NCI-H345 treated with DMSO at 0.1 percent for 48 hours (cell line): ENCODE data around the gene TTC12.

Source experiments
- DNase-seq: peaks from one replicate; lab custom pipeline; 2025; ENCODE audit not compliant: unreplicated experiment; lab: John Stamatoyannopoulos, UW

TTC12 gene

DNA sequence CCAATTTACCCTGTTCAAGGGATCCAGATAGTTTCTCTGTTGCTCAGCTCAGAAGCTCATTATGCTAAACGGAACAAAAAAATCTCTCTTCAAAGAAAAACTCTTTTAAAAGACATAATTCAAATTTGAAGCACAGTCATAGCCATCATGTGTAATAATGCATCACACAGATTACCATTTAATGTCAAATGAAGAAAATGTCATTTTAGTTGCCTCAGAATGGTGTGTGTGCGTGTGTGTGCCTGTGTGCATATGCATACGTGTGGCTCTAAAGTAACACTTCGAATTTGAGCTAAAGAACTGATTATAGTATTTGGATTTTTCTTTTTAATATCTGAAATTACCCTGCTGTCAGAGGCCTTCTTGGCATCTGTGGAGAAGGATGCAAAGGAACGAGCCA, 9.9 kb downstream of the TTC12 start:
- no peak for DNase-seq

DNA sequence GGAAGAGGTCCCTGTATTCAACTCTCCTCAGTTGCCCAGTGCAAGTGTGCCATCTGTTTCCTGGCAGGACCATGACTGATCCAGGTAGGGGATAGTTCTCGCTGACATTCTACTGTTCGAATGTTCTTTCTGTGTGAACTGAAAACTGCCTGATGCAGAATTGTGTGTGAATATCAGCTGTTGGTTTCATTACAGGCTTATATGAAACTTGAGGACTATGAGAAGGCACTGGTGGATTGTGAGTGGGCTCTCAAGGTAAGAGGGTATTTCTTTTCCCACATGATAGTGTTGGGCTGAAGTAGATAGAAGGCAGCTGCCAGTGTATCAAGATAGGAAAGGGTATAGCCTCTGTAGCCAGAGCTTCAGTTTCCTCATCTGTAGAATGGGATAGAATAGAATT, 15.3 kb downstream of the TTC12 start:
- no peak for DNase-seq

GRCh38 chr11:113331441-113331840, 17.1 kb downstream of the TTC12 start:
- no peak for DNase-seq

GRCh38 chr11:113332023-113332422, 17.6 kb downstream of the TTC12 start:
- DNase-seq = no peak

- no peak for DNase-seq
These were observed 18.4 kb downstream of the TTC12 start for GRCh38 chr11:113332638-113333329.

- no peak for DNase-seq
These were observed 19.8 kb downstream of the TTC12 start for GRCh38 chr11:113334183-113334582.

DNA sequence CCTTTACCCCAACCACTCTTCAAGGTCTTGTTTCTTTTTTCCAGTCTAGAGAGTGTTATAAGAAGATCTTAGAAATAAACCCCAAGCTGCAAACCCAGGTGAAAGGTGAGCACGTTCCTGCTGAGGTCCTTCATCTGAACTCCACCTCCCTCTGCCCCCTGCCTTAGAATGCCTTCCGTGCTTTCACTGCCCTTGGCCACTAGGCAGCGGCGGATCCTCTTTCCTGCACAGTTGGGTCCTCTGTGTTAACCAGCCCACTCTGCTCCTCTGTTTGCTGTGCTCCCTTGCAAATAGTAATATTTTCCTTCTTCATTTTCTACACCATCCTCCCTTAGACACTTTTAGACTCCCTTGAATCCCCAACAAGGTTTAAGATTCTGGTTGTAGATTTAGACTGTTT, 24.3 kb downstream of the TTC12 start:
- DNase-seq = no peak

DNA sequence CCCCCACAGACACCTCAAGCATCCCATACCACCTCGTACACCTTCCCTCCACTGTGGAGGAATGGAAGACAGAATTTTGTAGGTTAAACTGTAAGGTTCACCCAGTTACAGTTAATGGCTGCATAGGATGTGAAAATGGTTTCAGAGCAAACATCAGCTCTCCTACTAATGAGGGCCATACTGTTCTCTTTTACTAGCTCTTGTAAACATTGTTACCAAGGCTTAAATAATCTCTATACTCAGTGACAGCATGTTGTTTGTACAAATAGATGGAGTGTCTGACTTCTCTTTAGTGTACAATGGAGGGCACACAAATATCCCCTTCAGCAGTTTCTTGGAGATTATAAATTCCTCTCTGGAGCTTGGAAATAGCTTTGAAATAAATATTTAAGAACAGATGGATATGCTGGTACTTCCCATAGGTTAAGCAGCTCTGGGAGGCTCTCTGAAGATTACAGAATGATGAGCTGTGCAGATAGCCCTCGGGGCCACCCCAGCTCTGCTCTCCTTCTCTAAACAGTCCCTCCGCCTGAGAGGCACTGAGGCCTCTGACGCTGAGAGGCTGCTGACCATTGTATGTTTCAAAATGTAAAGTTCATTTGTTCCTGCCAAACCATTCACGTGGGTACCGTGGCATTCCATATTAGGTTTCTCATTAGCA, 25.7 kb downstream of the TTC12 start:
- peak; percentile 26 for DNase-seq

DNA sequence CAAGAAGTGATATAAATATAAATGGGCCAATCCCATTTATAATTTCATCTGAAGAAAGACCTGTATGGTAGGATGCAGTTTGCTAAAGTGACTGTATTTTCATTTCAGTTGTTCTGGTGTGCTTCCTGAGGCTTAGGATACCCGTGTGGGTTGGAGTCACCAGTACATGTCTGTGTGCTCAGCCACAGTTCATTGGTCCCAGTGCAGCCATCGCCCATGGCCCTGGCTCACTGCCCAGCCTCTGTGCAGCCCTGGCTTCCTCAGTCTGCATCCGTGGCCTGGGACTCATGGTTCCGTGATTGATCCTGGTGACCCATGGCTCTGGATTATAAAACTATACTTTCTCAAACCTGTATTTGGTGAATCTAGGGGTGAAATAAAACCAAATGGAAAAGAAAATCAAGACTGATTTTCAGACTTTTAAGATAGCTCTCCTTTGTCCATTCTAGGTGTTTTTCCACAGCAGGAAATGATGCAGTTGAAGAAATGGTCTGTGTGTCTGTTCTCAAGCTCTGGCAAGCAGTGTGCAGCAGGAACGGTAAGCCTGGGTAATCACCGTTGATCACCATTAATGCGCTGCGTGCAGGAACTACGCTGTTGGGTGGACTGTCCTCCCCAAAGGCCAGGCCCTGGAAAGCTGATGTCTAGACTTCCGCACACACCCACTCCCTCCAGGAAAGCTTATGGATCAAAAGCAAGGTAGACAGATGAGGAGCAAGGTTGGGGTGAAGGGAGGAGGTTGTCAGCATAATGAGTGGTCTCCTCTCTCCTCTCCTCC, 27.2 kb downstream of the TTC12 start:
- DNase-seq = no peak

GRCh38 chr11:113345978-113346377, 31.6 kb downstream of the TTC12 start:
- no peak for DNase-seq

- no peak for DNase-seq
These were observed 35.1 kb downstream of the TTC12 start for GRCh38 chr11:113349528-113349927.

GRCh38 chr11:113350336-113351067, 36.1 kb downstream of the TTC12 start:
- DNase-seq = peak; percentile 57

GRCh38 chr11:113351068-113351450, 36.7 kb downstream of the TTC12 start:
- DNase-seq = peak; percentile 66

DNA sequence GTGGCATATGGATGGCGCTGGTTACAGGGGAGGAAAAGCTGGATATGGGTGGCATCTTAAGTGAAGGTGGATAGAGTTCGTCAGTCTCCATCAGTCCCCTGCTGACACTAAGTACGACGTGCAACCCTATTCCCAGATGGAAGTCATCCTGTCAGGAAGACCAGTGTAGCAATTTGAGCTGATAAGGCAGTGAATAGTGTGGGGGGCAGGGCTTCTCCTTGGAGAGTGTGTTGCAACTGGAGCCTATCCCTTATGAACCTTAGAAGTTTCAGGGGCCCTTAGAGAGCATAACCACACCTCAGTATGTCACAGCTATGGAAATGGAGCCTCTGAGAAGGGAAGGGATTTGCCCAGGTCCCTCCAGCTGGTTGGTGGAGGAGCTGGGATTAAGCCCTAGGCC, 37.1 kb downstream of the TTC12 start:
- no peak for DNase-seq

DNA sequence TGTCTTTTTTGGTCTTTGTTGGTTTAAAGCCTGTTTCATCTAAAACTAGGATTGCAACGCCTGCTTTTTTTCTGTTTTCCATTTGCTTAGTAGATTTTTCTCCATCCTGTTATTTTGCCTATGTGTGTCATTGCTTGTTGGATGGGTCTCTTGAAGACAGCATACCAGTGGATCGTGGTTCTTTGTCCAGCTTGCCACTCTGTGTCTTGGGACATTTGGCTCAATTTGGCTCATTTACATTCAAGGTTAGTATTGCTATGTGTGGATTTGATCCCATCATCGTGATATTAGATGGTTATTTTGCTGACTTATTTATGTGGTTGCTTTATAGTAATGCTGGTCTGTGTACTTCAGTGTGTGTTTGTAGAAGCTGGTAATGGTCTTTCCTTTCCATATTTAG, 41.8 kb downstream of the TTC12 start:
- no peak for DNase-seq

GRCh38 chr11:113363406-113363805, 49.0 kb downstream of the TTC12 start:
- no peak for DNase-seq

DNA sequence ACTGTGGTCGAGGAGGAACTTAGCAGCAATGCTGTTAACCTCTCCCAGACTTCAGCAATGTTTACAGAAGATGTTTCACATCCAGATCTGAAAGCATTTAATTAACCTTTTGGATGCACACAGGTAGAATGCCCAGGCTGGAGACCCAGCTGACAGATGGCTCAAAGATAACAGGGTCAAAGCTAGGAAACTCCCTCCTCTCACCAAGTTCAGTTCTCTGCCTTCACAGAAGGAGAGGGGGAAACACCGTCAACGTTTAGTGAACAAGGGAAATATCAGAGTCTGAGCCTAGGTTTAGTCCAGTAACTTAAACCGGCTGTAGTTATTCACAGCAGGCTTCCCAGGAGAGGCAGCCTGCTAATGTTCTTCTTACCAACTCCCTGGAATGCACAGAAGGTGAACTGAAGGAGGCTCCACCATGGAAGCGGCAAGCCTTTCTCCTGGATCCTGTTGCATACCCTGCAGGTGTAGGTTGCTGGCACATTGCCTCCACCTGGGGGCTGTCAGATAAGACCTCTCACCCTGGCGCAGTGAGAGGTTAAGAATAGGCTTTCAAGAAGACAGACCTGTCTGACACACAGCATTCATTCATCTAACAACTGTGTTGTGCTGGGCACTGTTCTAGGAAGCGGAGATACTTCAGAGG, 49.7 kb downstream of the TTC12 start:
- no peak for DNase-seq

DNA sequence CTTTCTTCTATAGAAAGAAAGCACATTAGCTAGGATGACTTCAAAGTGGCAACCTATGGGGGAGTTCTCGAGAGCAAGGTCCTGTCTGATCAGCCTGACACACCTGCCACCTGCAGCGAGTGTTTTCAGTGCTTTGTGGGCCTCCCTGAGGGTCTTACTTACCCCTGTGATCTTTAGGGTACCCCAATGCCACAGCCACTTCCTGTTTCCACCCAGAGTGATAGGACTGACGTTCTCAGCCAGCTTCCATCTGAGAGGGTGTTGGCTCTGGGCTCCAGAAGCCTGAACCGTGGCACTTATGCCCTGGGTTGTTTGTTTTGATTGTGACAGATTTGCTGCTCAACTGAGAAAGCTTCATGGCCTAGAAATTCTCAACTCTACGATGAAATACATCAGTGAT, 51.5 kb downstream of the TTC12 start:
- DNase-seq = peak; percentile 18

DNA sequence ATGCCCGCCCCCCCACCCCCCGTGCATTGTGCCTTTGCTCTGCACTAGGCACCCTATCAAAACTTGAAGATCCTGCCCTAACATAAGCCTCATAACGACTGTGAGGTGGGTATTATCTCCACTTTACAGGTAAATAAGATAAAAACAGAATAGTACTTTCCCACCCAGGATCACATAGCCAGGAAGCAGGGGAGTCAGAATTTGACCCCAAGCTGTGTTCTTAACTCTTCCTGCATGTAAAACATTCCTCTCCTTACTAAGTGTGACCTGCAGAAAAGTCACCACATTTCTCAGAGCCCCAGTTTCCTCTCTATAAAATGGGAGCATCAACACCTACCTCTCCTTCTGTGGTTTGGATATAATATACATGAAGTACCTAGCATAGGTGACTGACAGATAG, 55.0 kb downstream of the TTC12 start:
- DNase-seq = no peak

- DNase-seq = no peak
These were observed 56.3 kb downstream of the TTC12 start for GRCh38 chr11:113370634-113371033.

DNA sequence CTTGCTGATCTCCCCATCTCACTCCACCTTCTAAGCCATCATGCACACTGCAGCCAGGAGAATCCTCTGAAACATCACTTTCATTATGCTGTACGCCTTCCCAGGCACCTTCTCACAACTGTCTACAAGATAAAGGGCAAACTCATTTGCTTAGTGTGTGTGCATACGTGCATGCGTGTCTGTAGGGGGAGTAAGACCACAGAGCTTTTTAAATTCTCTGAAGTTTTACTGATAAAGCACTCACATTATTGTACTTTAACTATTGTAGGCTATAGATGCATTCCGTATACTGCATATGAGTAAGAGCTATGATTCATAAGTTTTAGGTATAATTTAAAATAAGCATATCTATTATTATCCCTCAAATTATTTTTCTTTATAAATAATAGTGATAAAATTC, 57.9 kb downstream of the TTC12 start:
- DNase-seq = no peak
